ENCODE results near the gene RIOX2.

RIOX2 gene

DNA sequence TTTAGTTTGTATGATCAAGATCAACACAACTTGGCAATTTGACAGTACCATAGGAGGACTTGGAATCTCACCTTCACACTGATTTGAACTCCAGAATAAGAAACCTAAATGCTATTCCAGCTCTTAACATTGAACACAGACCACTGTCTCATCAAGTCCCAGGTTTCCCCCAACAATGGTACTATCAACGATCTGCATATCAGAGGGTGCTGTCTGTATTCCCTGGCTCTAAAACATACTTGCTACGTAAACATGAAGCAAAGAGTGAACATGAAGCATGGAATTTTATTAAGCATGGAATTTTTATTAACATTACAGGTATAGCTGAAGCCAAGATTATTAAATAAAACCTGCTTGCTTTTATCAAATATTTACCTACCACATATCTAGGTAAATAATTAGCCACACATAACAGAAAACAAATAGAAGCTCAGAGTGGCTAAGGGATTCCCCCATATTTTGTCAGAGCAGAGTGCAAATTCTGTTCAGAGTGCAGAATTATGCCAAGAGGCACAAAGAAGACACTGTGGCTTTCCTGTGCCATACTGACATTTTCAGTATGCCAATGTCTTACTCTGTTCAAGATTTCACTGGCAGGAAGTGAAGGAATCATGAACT is 22.2 kb upstream of the RIOX2 start:
- no peak overlapping the region for H3K14ac ChIP-seq (ENCODE audit: low read length)
- DNase-seq: no peak
- no peak overlapping the region for H2BK12ac ChIP-seq (ENCODE audit: low read length)
- no peak overlapping the region for H3K18ac ChIP-seq (ENCODE audit: low read length)
- no peak overlapping the region for H3K4ac ChIP-seq (ENCODE audit: low read depth, low read length)
- no peak overlapping the region for H4K91ac ChIP-seq (ENCODE audit: low read depth, low read length)
- H3K36me3 ChIP-seq (ENCODE audit: control insufficient read depth in 1 of 2, insufficient read depth in 2 of 2, low read length in 2 of 2): no peaks in the 10 kb centered on the region
- H3K79me2 ChIP-seq (ENCODE audit: control insufficient read depth, insufficient read depth, low read length, poor library complexity): no peaks in the 10 kb centered on the region
- H3K79me1 ChIP-seq (ENCODE audit: low read length): no peaks in the 10 kb centered on the region
- no peak overlapping the region for H4K8ac ChIP-seq (ENCODE audit: low read depth, low read length)
- H3K23ac ChIP-seq (ENCODE audit: low read length): no peak overlapping the region
- no peak overlapping the region for H3K4me3 ChIP-seq (ENCODE audit: low read depth, low read length)
- no peak overlapping the region for H2AFZ ChIP-seq (ENCODE audit: insufficient read depth, low read length, poor library complexity)
- WGBS (ENCODE audit: extremely low coverage, insufficient coverage, insufficient read length): no CpG with 5 or more reads among the region's 2 CpGs
- no peak overlapping the region for H2AK5ac ChIP-seq (ENCODE audit: low read length)
- H3K9me3 ChIP-seq (ENCODE audit: insufficient read depth, low read depth, low read length): no peaks in the 10 kb centered on the region
- H2BK5ac ChIP-seq (ENCODE audit: low read depth, low read length, poor library complexity): no peak overlapping the region
- H4K12ac ChIP-seq (ENCODE audit: low read depth, low read length): no peak overlapping the region
- H3K4me2 ChIP-seq (ENCODE audit: low read length): no peak overlapping the region
- H3K9ac ChIP-seq (ENCODE audit: low read length): no peak overlapping the region
- H3K4me1 ChIP-seq (ENCODE audit: control insufficient read depth in 1 of 2, insufficient read depth in 2 of 2, low read length in 2 of 2): peaks cover 0 to 3% of the 10 kb centered on the region in 2 experiments
- no peak overlapping the region for H2BK120ac ChIP-seq (ENCODE audit: insufficient read depth, low read length, poor library complexity)
- H3K27ac ChIP-seq (ENCODE audit: low read depth, low read length): no peak overlapping the region
- H3K27me3 ChIP-seq (ENCODE audit: insufficient read depth, low read length): no peaks in the 10 kb centered on the region

- Histone ChIP-seq H3K27ac (ENCODE audit: low read depth, low read length) (no peak overlapping the region), H4K8ac (ENCODE audit: low read depth, low read length) (no peak overlapping the region)
These were observed 21.3 kb upstream of the RIOX2 start for GRCh38 chr3:97993526-97993925.

GRCh38 chr3:97992547-97993173 is 20.4 kb upstream of the RIOX2 start:
- Histone ChIP-seq H4K91ac (ENCODE audit: low read depth, low read length) (no peak overlapping the region), H2AK5ac (ENCODE audit: low read length) (no peak overlapping the region), H3K27me3 (ENCODE audit: insufficient read depth, low read length) (no peaks in the 10 kb centered on the region), H3K4me3 (ENCODE audit: low read depth, low read length) (no peak overlapping the region), H3K79me1 (ENCODE audit: low read length) (no peaks in the 10 kb centered on the region), H3K4ac (ENCODE audit: low read depth, low read length) (no peak overlapping the region), H3K9ac (ENCODE audit: low read length) (no peak overlapping the region), H4K8ac (ENCODE audit: low read depth, low read length) (no peak overlapping the region), H2BK5ac (ENCODE audit: low read depth, low read length, poor library complexity) (no peak overlapping the region), H3K27ac (ENCODE audit: low read depth, low read length) (no peak overlapping the region), H3K4me1 (ENCODE audit: control insufficient read depth in 1 of 2, insufficient read depth in 2 of 2, low read length in 2 of 2) (peaks cover 0 to 3% of the 10 kb centered on the region in 2 experiments), H3K18ac (ENCODE audit: low read length) (no peak overlapping the region), H3K14ac (ENCODE audit: low read length) (no peak overlapping the region), H2AFZ (ENCODE audit: insufficient read depth, low read length, poor library complexity) (no peak overlapping the region), H3K9me3 (ENCODE audit: insufficient read depth, low read depth, low read length) (peaks cover 9% of the 10 kb centered on the region), H4K12ac (ENCODE audit: low read depth, low read length) (no peak overlapping the region), H2BK12ac (ENCODE audit: low read length) (no peak overlapping the region), H3K36me3 (ENCODE audit: control insufficient read depth in 1 of 2, insufficient read depth in 2 of 2, low read length in 2 of 2) (no peaks in the 10 kb centered on the region), H3K23ac (ENCODE audit: low read length) (no peak overlapping the region), H2BK120ac (ENCODE audit: insufficient read depth, low read length, poor library complexity) (no peak overlapping the region), H3K79me2 (ENCODE audit: control insufficient read depth, insufficient read depth, low read length, poor library complexity) (no peaks in the 10 kb centered on the region), H3K4me2 (ENCODE audit: low read length) (no peak overlapping the region)
- no CpG with 5 or more reads among the region's 2 CpGs for WGBS (ENCODE audit: extremely low coverage, insufficient coverage, insufficient read length)
- DNase-seq: no peak

More at GRCh38 chr3:97993526-97993925, 21.3 kb upstream of the RIOX2 start:
- no peak for DNase-seq
- Histone ChIP-seq H2AFZ (ENCODE audit: insufficient read depth, low read length, poor library complexity) (no peak overlapping the region), H2AK5ac (ENCODE audit: low read length) (no peak overlapping the region), H3K79me2 (ENCODE audit: control insufficient read depth, insufficient read depth, low read length, poor library complexity) (no peaks in the 10 kb centered on the region), H3K18ac (ENCODE audit: low read length) (no peak overlapping the region), H3K4me1 (ENCODE audit: control insufficient read depth in 1 of 2, insufficient read depth in 2 of 2, low read length in 2 of 2) (peaks cover 0 to 3% of the 10 kb centered on the region in 2 experiments), H3K9ac (ENCODE audit: low read length) (no peak overlapping the region), H3K4me3 (ENCODE audit: low read depth, low read length) (no peak overlapping the region), H2BK5ac (ENCODE audit: low read depth, low read length, poor library complexity) (no peak overlapping the region), H4K12ac (ENCODE audit: low read depth, low read length) (no peak overlapping the region), H2BK120ac (ENCODE audit: insufficient read depth, low read length, poor library complexity) (no peak overlapping the region), H3K79me1 (ENCODE audit: low read length) (no peaks in the 10 kb centered on the region), H3K36me3 (ENCODE audit: control insufficient read depth in 1 of 2, insufficient read depth in 2 of 2, low read length in 2 of 2) (no peaks in the 10 kb centered on the region), H3K23ac (ENCODE audit: low read length) (no peak overlapping the region), H3K14ac (ENCODE audit: low read length) (no peak overlapping the region), H3K4me2 (ENCODE audit: low read length) (no peak overlapping the region), H3K4ac (ENCODE audit: low read depth, low read length) (no peak overlapping the region), H4K91ac (ENCODE audit: low read depth, low read length) (no peak overlapping the region), H2BK12ac (ENCODE audit: low read length) (no peak overlapping the region), H3K27me3 (ENCODE audit: insufficient read depth, low read length) (no peaks in the 10 kb centered on the region), H3K9me3 (ENCODE audit: insufficient read depth, low read depth, low read length) (peaks cover 7% of the 10 kb centered on the region)
- WGBS (ENCODE audit: extremely low coverage, insufficient coverage, insufficient read length): no CpG with 5 or more reads among the region's 2 CpGs

- no CpG with 5 or more reads among the region's 5 CpGs for WGBS (ENCODE audit: extremely low coverage, insufficient coverage, insufficient read length)
- no peak overlapping the region for H3K14ac ChIP-seq (ENCODE audit: low read length)
- no peak overlapping the region for H2BK12ac ChIP-seq (ENCODE audit: low read length)
- no peak overlapping the region for H3K23ac ChIP-seq (ENCODE audit: low read length)
- no peak overlapping the region for H4K91ac ChIP-seq (ENCODE audit: low read depth, low read length)
- no peaks in the 10 kb centered on the region for H3K79me2 ChIP-seq (ENCODE audit: control insufficient read depth, insufficient read depth, low read length, poor library complexity)
- DNase-seq: no peak
- no peak overlapping the region for H3K27ac ChIP-seq (ENCODE audit: low read depth, low read length)
- no peak overlapping the region for H2BK5ac ChIP-seq (ENCODE audit: low read depth, low read length, poor library complexity)
- no peaks in the 10 kb centered on the region for H3K36me3 ChIP-seq (ENCODE audit: control insufficient read depth in 1 of 2, insufficient read depth in 2 of 2, low read length in 2 of 2)
- H2AFZ ChIP-seq (ENCODE audit: insufficient read depth, low read length, poor library complexity): no peak overlapping the region
- H3K18ac ChIP-seq (ENCODE audit: low read length): no peak overlapping the region
- no peak overlapping the region for H4K12ac ChIP-seq (ENCODE audit: low read depth, low read length)
- no peak overlapping the region for H3K4ac ChIP-seq (ENCODE audit: low read depth, low read length)
- H3K9me3 ChIP-seq (ENCODE audit: insufficient read depth, low read depth, low read length): peaks cover 9% of the 10 kb centered on the region
- H3K9ac ChIP-seq (ENCODE audit: low read length): no peak overlapping the region
- H3K4me3 ChIP-seq (ENCODE audit: low read depth, low read length): no peak overlapping the region
- no peak overlapping the region for H2AK5ac ChIP-seq (ENCODE audit: low read length)
- H3K27me3 ChIP-seq (ENCODE audit: insufficient read depth, low read length): no peaks in the 10 kb centered on the region
- H4K8ac ChIP-seq (ENCODE audit: low read depth, low read length): no peak overlapping the region
- no peaks in the 10 kb centered on the region for H3K79me1 ChIP-seq (ENCODE audit: low read length)
- H2BK120ac ChIP-seq (ENCODE audit: insufficient read depth, low read length, poor library complexity): no peak overlapping the region
- H3K4me2 ChIP-seq (ENCODE audit: low read length): no peak overlapping the region
- peaks cover 0 to 3% of the 10 kb centered on the region in 2 experiments for H3K4me1 ChIP-seq (ENCODE audit: control insufficient read depth in 1 of 2, insufficient read depth in 2 of 2, low read length in 2 of 2)
These were observed 19.1 kb upstream of the RIOX2 start for GRCh38 chr3:97991293-97991682.

Measured in trophoblast cell (in vitro differentiated cells and primary cell).